ENCODE results near the gene CIRBP. TPM values are rescaled to one million over a fixed set of nuclear protein-coding genes. Genes with fewer than 3 reads are reported as not detected.

The CIRBP gene
- total and polyA plus RNA-seq, 9 of the 15 experiments (the other 6 are each of a cell fraction or from before 2014, with no cell fraction given), result 20.5 to 327 (median 176) TPM

GRCh38 chr19:1249298-1249989 lies 19.7 kb upstream of the CIRBP start (continued):
- no peak for TF ChIP-seq ZNF277 (CRISPR knock-in tag; IDR thresholded peaks at IDR 0.05; ENCODE audit: borderline replicate concordance)
- TF ChIP-seq ZNF133 (CRISPR knock-in tag; IDR thresholded peaks at IDR 0.05), result no peak
- no peak for TF ChIP-seq HOXB6 (CRISPR knock-in tag; IDR thresholded peaks at IDR 0.05; ENCODE audit: borderline replicate concordance)
- no peak for TF ChIP-seq MAFK (IDR thresholded peaks at IDR 0.05; ENCODE audit: low read length)
- TF ChIP-seq HMGN3 (IDR thresholded peaks at IDR 0.05; ENCODE audit: borderline replicate concordance, extremely low read depth, insufficient read length, low read depth, low read length), result no peak
- TF ChIP-seq NR1H2 (CRISPR knock-in tag; IDR thresholded peaks at IDR 0.05), result no peak
- TF ChIP-seq NFIC (IDR thresholded peaks at IDR 0.05), result no peak; the same call in 1 of the 2 replicates
- no peak; the same call in 1 of the 2 replicates for TF ChIP-seq SAFB (IDR thresholded peaks at IDR 0.05; ENCODE audit: borderline replicate concordance, low read depth, low read length)
- no peak for TF ChIP-seq SREBF2 (CRISPR knock-in tag; IDR thresholded peaks at IDR 0.05)
- no peak for TF ChIP-seq TCFL5 (CRISPR knock-in tag; conservative IDR thresholded peaks at IDR 0.05)
- TF ChIP-seq HNRNPL (IDR thresholded peaks at IDR 0.05; ENCODE audit: low read depth, low read length), result peak; percentile 62
- TF ChIP-seq TBP (optimal IDR thresholded peaks at IDR 0.05; ENCODE audit: low read depth, low read length), result peak; percentile 75
- TF ChIP-seq KDM4B (IDR thresholded peaks at IDR 0.05; ENCODE audit: borderline replicate concordance in 2 of 2, low read depth in 1 of 2), result no peak
- no peak for TF ChIP-seq CBX8 (IDR thresholded peaks at IDR 0.05; ENCODE audit: borderline replicate concordance, extremely low read depth, low read depth, low read length, poor library complexity, severe bottlenecking)
- TF ChIP-seq, protein P1, sequence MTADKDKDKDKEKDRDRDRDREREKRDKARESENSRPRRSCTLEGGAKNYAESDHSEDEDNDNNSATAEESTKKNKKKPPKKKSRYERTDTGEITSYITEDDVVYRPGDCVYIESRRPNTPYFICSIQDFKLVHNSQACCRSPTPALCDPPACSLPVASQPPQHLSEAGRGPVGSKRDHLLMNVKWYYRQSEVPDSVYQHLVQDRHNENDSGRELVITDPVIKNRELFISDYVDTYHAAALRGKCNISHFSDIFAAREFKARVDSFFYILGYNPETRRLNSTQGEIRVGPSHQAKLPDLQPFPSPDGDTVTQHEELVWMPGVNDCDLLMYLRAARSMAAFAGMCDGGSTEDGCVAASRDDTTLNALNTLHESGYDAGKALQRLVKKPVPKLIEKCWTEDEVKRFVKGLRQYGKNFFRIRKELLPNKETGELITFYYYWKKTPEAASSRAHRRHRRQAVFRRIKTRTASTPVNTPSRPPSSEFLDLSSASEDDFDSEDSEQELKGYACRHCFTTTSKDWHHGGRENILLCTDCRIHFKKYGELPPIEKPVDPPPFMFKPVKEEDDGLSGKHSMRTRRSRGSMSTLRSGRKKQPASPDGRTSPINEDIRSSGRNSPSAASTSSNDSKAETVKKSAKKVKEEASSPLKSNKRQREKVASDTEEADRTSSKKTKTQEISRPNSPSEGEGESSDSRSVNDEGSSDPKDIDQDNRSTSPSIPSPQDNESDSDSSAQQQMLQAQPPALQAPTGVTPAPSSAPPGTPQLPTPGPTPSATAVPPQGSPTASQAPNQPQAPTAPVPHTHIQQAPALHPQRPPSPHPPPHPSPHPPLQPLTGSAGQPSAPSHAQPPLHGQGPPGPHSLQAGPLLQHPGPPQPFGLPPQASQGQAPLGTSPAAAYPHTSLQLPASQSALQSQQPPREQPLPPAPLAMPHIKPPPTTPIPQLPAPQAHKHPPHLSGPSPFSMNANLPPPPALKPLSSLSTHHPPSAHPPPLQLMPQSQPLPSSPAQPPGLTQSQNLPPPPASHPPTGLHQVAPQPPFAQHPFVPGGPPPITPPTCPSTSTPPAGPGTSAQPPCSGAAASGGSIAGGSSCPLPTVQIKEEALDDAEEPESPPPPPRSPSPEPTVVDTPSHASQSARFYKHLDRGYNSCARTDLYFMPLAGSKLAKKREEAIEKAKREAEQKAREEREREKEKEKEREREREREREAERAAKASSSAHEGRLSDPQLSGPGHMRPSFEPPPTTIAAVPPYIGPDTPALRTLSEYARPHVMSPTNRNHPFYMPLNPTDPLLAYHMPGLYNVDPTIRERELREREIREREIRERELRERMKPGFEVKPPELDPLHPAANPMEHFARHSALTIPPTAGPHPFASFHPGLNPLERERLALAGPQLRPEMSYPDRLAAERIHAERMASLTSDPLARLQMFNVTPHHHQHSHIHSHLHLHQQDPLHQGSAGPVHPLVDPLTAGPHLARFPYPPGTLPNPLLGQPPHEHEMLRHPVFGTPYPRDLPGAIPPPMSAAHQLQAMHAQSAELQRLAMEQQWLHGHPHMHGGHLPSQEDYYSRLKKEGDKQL (CRISPR knock-in tag; IDR thresholded peaks at IDR 0.05; ENCODE audit: borderline replicate concordance), result no peak
- no peak for TF ChIP-seq RFX1 (IDR thresholded peaks at IDR 0.05)
- TF ChIP-seq PHF8 (IDR thresholded peaks at IDR 0.05; ENCODE audit: borderline replicate concordance, low read length), result peak; percentile 26; the same call in 1 of the 2 replicates
- TF ChIP-seq, protein P2, sequence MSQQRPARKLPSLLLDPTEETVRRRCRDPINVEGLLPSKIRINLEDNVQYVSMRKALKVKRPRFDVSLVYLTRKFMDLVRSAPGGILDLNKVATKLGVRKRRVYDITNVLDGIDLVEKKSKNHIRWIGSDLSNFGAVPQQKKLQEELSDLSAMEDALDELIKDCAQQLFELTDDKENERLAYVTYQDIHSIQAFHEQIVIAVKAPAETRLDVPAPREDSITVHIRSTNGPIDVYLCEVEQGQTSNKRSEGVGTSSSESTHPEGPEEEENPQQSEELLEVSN (IDR thresholded peaks at IDR 0.05; ENCODE audit: borderline replicate concordance in 1 of 2, extremely low read depth in 1 of 2, insufficient read depth in 1 of 2, insufficient read length in 1 of 2, low read depth in 1 of 2, low read length in 1 of 2, poor library complexity in 1 of 2, severe bottlenecking in 1 of 2), result peak; percentile 84 to 99
- TF ChIP-seq ZNF584 (CRISPR knock-in tag; IDR thresholded peaks at IDR 0.05; ENCODE audit: low read depth), result no peak

Data from K562 (cell line).